HL-60 (cell line): ENCODE results near the gene SLC35F5.

ENCODE experiments used
- DNase-seq, 2 experiments: peaks; one replicate each; pipeline ENCODE4 v3.0.0-alpha.2; 2010 to 2020; ENCODE audit warnings: low read depth in 1 of 2, low spot score in 1 of 2
- H3K27ac ChIP-seq: fragments of 250-450 bp; sonication (Bioruptor Pico); replicated peaks from 2 replicates; pipeline ENCODE4 v1.5.1; 2020; ENCODE audit warnings: mild to moderate bottlenecking, moderate library complexity
- H3K27me3 ChIP-seq: fragments of 250-450 bp; sonication (Bioruptor Pico); 2 replicates; pipeline ENCODE4 v1.5.1; 2021; ENCODE audit warnings: mild to moderate bottlenecking, moderate library complexity; ENCODE audit not compliant: insufficient read depth, poor library complexity, severe bottlenecking
- H3K4me3 ChIP-seq: replicated peaks from 2 replicates; pipeline ENCODE4 v1.5.1; 2011; ENCODE audit warnings: mild to moderate bottlenecking, control low read depth, low read length; ENCODE audit not compliant: insufficient read depth
- CTCF ChIP-seq: IDR thresholded peaks from one replicate; pipeline ENCODE4 v1.5.1; 2011; ENCODE audit warnings: low read length, control low read depth, inconsistent platforms; ENCODE audit not compliant: insufficient read depth
- GABPA ChIP-seq: IDR thresholded peaks from 2 replicates; pipeline ENCODE4 v1.6.1; 2012; ENCODE audit warnings: low read depth
- POLR2AphosphoS5 ChIP-seq: IDR thresholded peaks from 2 replicates; pipeline ENCODE4 v1.6.1; 2012; ENCODE audit warnings: low read depth
- SPI1 ChIP-seq: IDR thresholded peaks from 2 replicates; pipeline ENCODE4 v1.6.1; 2012; ENCODE audit warnings: low read depth, mild to moderate bottlenecking, borderline replicate concordance
- TF ChIP-seq, protein P1 (sequence below): IDR thresholded peaks from 2 replicates; pipeline ENCODE4 v1.6.1; 2012; ENCODE audit warnings: low read depth; ENCODE audit not compliant: insufficient replicate concordance

Gene SLC35F5

DNA sequence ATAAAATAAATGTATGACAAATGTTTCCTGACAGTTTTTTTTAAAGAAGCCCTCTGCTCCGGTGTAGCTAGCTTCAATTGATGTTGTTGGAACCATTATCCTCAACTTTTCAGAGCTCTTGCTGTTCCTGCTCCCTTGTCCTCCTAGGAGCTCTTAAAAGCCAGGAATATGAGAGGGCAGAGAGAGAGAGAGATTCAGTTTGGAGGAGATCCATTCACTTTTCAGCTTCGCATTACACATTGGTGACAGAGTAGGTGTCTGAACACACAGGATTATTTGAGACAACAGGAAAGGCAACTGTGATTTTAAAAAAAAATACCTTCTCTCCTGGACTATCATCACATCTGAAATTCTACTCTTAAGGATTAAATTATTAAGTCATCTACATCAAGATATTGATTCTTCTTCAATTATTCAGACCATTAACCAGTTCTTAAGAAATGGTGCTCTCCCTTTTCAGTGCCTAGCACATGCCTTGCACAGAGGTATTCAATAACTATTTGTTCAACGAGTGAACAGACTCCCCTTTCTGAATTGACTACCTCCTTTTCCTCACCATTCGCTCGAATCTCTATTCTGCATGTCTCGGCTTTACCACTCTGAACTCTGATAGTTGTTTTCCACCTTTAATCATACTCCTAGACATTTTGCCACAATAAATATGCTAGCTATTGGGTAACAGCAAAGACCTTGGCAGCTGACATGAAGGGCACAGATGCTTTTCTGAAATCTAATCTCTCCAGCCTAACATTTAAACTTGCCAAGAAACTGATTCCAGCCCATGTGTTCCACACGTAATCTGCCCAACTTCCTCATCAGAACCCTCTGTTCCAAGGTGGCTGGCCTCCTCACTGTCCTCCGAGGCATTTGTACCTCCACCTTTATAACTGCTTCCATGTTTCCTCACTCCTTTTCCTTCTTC, 28.6 kb upstream of the SLC35F5 start:
- TF ChIP-seq, protein P1, sequence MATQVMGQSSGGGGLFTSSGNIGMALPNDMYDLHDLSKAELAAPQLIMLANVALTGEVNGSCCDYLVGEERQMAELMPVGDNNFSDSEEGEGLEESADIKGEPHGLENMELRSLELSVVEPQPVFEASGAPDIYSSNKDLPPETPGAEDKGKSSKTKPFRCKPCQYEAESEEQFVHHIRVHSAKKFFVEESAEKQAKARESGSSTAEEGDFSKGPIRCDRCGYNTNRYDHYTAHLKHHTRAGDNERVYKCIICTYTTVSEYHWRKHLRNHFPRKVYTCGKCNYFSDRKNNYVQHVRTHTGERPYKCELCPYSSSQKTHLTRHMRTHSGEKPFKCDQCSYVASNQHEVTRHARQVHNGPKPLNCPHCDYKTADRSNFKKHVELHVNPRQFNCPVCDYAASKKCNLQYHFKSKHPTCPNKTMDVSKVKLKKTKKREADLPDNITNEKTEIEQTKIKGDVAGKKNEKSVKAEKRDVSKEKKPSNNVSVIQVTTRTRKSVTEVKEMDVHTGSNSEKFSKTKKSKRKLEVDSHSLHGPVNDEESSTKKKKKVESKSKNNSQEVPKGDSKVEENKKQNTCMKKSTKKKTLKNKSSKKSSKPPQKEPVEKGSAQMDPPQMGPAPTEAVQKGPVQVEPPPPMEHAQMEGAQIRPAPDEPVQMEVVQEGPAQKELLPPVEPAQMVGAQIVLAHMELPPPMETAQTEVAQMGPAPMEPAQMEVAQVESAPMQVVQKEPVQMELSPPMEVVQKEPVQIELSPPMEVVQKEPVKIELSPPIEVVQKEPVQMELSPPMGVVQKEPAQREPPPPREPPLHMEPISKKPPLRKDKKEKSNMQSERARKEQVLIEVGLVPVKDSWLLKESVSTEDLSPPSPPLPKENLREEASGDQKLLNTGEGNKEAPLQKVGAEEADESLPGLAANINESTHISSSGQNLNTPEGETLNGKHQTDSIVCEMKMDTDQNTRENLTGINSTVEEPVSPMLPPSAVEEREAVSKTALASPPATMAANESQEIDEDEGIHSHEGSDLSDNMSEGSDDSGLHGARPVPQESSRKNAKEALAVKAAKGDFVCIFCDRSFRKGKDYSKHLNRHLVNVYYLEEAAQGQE: no peak
- TF ChIP-seq GABPA: no peak
- TF ChIP-seq POLR2AphosphoS5: no peak
- TF ChIP-seq SPI1: no peak
- no peak for TF ChIP-seq CTCF
- H3K27me3 ChIP-seq: no peaks in the 10 kb centered on the region
- H3K4me3 ChIP-seq: no peak overlapping the region
- no peak for DNase-seq
- H3K27ac ChIP-seq: no peak overlapping the region

- H3K27me3 ChIP-seq: no peaks in the 10 kb centered on the region
- no peak overlapping the region for H3K27ac ChIP-seq
- no peak for DNase-seq
- TF ChIP-seq CTCF (no peak), POLR2AphosphoS5 (no peak), GABPA (no peak), SPI1 (no peak)
- no peak overlapping the region for H3K4me3 ChIP-seq
These were observed 24.0 kb upstream of the SLC35F5 start for GRCh38 chr2:113780472-113780871.

DNA sequence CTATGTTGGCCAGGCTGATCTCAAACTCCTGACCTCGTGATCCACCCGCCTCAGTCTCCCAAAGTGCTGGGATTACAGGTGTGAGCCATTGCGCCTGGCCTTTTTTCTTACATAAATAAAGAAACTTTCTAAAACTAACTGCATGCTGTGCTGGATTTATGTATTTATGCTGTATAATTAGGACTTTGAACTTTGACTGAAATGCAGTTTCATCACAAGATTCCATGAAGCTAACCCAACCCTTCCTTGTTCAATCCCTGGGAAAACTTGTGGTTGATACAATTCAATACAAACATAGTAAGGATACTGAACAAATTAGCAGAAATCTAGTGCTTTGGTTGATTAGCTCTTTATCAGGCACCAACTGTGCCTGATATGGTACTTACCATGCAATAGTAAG, 20.9 kb upstream of the SLC35F5 start:
- TF ChIP-seq SPI1: no peak
- TF ChIP-seq, protein P1: no peak
- TF ChIP-seq POLR2AphosphoS5: no peak
- TF ChIP-seq GABPA: no peak
- no peak for TF ChIP-seq CTCF
- no peak for DNase-seq
- Histone ChIP-seq H3K27ac (no peak overlapping the region), H3K27me3 (no peaks in the 10 kb centered on the region), H3K4me3 (no peak overlapping the region)
